K562 (cell line): ENCODE measurements around the gene GALNT12. TPM values are rescaled to one million over a fixed set of nuclear protein-coding genes. Genes with fewer than 3 reads are reported as not detected.

Experiments
- CBFB ChIP-seq: sonication (generic); formaldehyde crosslinking; IDR thresholded peaks from 2 replicates; pipeline ENCODE4 v1.4.0; 2020; ENCODE audit warnings: mild to moderate bottlenecking, missing genetic modification reagents
- CCNT2 ChIP-seq: IDR thresholded peaks from 2 replicates; pipeline ENCODE4 v1.6.1; 2011; ENCODE audit warnings: borderline replicate concordance, low read depth, mild to moderate bottlenecking, moderate library complexity, mixed read lengths, low read length; ENCODE audit not compliant: insufficient read length; ENCODE audit errors: extremely low read depth
- EGR1 ChIP-seq: fragments of 450-650 bp; conservative IDR thresholded peaks from 2 replicates; pipeline ENCODE4 v1.6.1; 2017; ENCODE audit warnings: mild to moderate bottlenecking
- GABPB2 ChIP-seq: fragments of 250-450 bp; sonication (Bioruptor Pico); conservative IDR thresholded peaks from 2 replicates; pipeline ENCODE4 v1.5.1; 2021; ENCODE audit warnings: mild to moderate bottlenecking
- GATAD2B ChIP-seq: fragments of 450-650 bp; IDR thresholded peaks from 2 replicates; pipeline ENCODE4 v1.6.1; 2017; ENCODE audit warnings: mild to moderate bottlenecking, borderline replicate concordance
- HOXB6 ChIP-seq: fragments of 250-450 bp; sonication (Bioruptor Pico); IDR thresholded peaks from 2 replicates; pipeline ENCODE4 v1.5.1; 2022; ENCODE audit warnings: mild to moderate bottlenecking, borderline replicate concordance
- NELFE ChIP-seq: IDR thresholded peaks from 2 replicates; pipeline ENCODE4 v1.6.1; 2011; ENCODE audit warnings: mild to moderate bottlenecking; ENCODE audit not compliant: insufficient read depth, insufficient read length
- NR2C2 ChIP-seq, 2 experiments: fragments of 200-800 bp in 1 of 2; sonication (Bioruptor generic) in 1 of 2; sonication (generic) in 1 of 2; formaldehyde crosslinking in 1 of 2; IDR thresholded peaks; 2 replicates each; pipeline versions ENCODE4 v1.6.1 to v1.8.0; 2016 to 2022; ENCODE audit warnings: mild to moderate bottlenecking in 1 of 2, missing compliant biosample characterization in 1 of 2, missing genetic modification characterization in 1 of 2, missing genetic modification reagents in 1 of 2
- ZKSCAN3 ChIP-seq: fragments of 250-450 bp; sonication (Bioruptor Pico); IDR thresholded peaks from 2 replicates; pipeline ENCODE4 v1.4.0; 2020
- polyA plus RNA-seq, 8 experiments: library from polyadenylated mRNA; depleted of rRNA in 4 of 8; stranded (reverse) in 5 of 8; unstranded in 3 of 8; fragments of >200 nt; fragmentation: Nextera tagmentation in 2 of 8; fragmentation: Illumina TruSeq in 1 of 8; extraction: Ambion mirVana in 2 of 8; extraction: Trizol in 1 of 8; gene quantifications; 2 replicates each; pipeline versions ENCODE4 v1.2.1 to v1.2.3, GENCODE V29; 2011 to 2014; ENCODE audit warnings: inconsistent platforms in 1 of 8, missing spikeins in 1 of 8
- total RNA-seq, 7 experiments: library from RNA; depleted of rRNA in 6 of 7; stranded (reverse); fragments of >200 nt in 6 of 7; fragmentation: Illumina TruSeq in 2 of 7; extraction: Trizol in 2 of 7; gene quantifications; 2 replicates each; pipeline versions ENCODE4 v1.2.1 to v1.2.3, GENCODE V29; 2011 to 2021; ENCODE audit warnings: low replicate concordance in 1 of 7
- TF ChIP-seq, protein P1 (sequence below): fragments of 450-650 bp; IDR thresholded peaks from 2 replicates; pipeline ENCODE4 v1.6.1; 2016; ENCODE audit warnings: low read depth
- TF ChIP-seq, protein P2 (sequence below), 2 experiments: fragments of 450-650 bp; IDR thresholded peaks; 2 replicates each; pipeline ENCODE4 v1.6.1; 2018; ENCODE audit warnings: mild to moderate bottlenecking in 2 of 2, low read depth in 1 of 2; ENCODE audit not compliant: partially characterized antibody in 2 of 2

GALNT12 gene
- total and polyA plus RNA-seq, 9 of the 15 experiments (the other 6 are each of a cell fraction or from before 2014, with no cell fraction given), result 29.7 to 82.9 (median 44.2) TPM

DNA sequence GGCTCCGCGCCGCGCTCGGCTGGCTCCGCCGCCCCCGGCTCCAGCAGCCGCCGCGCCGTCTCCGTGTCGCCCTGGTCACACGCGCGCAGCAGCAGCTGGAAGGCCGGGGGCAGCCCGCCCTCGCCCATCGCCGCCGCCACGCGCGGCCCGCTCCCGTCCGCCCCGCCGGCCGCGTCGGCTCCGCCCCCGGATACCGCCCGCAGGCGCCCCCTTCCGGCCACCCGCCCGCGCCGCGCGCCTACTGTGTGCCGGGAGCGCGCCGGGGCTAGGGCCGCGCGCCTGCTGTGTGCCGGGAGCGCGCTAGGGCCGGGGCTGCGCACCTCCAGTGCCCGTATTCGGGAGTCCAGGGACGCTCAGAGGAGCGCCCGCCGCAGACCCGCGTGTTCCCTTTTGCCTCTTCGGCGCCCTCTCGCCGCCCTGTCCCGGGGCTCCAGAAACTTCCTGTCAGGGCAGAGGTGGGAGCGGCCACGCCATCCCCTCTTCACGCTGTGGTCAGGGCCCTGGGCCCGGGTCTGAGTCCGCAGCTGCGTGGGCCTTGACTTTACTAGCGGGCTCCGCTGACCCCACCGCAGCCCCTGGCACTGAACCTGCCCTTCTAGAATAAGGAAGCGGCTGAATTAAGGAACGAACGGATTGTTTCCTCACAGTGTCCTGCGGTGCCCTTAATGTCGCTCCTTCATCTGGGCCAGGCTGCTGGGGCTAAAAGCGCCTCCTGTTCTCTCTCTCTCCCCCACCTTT is 10.9 kb upstream of the GALNT12 start, which contains the start of gene ANKS6 (continued):
- TF ChIP-seq HOXB6 (CRISPR knock-in tag) (no peak), ZKSCAN3 (CRISPR knock-in tag) (no peak), EGR1 (no peak), NR2C2 (CRISPR knock-in tag; IDR thresholded peaks at IDR 0.05) (no peak), NR2C2 (tag; IDR thresholded peaks at IDR 0.05) (peak; percentile 71), NELFE (no peak), GABPB2 (CRISPR knock-in tag) (no peak), CBFB (CRISPR knock-in tag) (no peak), CCNT2 (peak; percentile 74), GATAD2B (peak; percentile 86)
- TF ChIP-seq, protein P1, sequence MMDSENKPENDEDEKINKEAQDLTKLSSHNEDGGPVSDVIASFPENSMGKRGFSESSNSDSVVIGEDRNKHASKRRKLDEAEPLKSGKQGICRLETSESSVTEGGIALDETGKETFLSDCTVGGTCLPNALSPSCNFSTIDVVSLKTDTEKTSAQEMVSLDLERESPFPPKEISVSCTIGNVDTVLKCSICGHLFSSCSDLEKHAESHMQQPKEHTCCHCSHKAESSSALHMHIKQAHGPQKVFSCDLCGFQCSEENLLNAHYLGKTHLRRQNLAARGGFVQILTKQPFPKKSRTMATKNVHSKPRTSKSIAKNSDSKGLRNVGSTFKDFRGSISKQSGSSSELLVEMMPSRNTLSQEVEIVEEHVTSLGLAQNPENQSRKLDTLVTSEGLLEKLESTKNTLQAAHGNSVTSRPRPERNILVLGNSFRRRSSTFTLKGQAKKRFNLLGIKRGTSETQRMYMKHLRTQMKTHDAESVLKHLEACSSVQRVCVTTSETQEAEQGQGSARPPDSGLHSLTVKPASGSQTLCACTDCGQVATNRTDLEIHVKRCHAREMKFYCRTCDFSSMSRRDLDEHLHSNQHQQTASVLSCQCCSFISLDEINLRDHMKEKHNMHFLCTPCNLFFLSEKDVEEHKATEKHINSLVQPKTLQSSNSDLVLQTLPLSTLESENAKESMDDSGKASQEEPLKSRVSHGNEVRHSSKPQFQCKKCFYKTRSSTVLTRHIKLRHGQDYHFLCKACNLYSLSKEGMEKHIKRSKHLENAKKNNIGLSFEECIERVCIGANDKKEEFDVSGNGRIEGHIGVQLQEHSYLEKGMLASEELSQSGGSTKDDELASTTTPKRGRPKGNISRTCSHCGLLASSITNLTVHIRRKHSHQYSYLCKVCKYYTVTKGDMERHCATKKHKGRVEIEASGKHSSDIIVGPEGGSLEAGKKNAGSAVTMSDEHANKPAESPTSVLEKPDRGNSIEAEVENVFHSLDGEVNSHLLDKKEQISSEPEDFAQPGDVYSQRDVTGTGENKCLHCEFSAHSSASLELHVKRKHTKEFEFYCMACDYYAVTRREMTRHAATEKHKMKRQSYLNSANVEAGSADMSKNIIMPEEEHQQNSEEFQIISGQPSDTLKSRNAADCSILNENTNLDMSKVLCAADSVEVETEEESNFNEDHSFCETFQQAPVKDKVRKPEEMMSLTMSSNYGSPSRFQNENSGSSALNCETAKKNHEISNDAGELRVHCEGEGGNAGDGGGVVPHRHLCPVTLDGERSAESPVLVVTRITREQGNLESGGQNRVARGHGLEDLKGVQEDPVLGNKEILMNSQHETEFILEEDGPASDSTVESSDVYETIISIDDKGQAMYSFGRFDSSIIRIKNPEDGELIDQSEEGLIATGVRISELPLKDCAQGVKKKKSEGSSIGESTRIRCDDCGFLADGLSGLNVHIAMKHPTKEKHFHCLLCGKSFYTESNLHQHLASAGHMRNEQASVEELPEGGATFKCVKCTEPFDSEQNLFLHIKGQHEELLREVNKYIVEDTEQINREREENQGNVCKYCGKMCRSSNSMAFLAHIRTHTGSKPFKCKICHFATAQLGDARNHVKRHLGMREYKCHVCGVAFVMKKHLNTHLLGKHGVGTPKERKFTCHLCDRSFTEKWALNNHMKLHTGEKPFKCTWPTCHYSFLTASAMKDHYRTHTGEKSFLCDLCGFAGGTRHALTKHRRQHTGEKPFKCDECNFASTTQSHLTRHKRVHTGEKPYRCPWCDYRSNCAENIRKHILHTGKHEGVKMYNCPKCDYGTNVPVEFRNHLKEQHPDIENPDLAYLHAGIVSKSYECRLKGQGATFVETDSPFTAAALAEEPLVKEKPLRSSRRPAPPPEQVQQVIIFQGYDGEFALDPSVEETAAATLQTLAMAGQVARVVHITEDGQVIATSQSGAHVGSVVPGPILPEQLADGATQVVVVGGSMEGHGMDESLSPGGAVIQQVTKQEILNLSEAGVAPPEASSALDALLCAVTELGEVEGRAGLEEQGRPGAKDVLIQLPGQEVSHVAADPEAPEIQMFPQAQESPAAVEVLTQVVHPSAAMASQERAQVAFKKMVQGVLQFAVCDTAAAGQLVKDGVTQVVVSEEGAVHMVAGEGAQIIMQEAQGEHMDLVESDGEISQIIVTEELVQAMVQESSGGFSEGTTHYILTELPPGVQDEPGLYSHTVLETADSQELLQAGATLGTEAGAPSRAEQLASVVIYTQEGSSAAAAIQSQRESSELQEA, result no peak
- TF ChIP-seq, protein P2, sequence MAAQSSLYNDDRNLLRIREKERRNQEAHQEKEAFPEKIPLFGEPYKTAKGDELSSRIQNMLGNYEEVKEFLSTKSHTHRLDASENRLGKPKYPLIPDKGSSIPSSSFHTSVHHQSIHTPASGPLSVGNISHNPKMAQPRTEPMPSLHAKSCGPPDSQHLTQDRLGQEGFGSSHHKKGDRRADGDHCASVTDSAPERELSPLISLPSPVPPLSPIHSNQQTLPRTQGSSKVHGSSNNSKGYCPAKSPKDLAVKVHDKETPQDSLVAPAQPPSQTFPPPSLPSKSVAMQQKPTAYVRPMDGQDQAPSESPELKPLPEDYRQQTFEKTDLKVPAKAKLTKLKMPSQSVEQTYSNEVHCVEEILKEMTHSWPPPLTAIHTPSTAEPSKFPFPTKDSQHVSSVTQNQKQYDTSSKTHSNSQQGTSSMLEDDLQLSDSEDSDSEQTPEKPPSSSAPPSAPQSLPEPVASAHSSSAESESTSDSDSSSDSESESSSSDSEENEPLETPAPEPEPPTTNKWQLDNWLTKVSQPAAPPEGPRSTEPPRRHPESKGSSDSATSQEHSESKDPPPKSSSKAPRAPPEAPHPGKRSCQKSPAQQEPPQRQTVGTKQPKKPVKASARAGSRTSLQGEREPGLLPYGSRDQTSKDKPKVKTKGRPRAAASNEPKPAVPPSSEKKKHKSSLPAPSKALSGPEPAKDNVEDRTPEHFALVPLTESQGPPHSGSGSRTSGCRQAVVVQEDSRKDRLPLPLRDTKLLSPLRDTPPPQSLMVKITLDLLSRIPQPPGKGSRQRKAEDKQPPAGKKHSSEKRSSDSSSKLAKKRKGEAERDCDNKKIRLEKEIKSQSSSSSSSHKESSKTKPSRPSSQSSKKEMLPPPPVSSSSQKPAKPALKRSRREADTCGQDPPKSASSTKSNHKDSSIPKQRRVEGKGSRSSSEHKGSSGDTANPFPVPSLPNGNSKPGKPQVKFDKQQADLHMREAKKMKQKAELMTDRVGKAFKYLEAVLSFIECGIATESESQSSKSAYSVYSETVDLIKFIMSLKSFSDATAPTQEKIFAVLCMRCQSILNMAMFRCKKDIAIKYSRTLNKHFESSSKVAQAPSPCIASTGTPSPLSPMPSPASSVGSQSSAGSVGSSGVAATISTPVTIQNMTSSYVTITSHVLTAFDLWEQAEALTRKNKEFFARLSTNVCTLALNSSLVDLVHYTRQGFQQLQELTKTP (IDR thresholded peaks at IDR 0.05; ENCODE audit: low read depth in 1 of 2, partially characterized antibody in 2 of 2), result no peak
